ENCODE data around the gene TXNDC9.
"Not testable (repeated sequence)": the region's sequence is repeated elsewhere in the genome, so short reads cannot be mapped to it uniquely, and the experiment has no call there.

Gene TXNDC9, protein sequence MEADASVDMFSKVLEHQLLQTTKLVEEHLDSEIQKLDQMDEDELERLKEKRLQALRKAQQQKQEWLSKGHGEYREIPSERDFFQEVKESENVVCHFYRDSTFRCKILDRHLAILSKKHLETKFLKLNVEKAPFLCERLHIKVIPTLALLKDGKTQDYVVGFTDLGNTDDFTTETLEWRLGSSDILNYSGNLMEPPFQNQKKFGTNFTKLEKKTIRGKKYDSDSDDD

GRCh38 chr2:99335911-99336803, at the start of gene TXNDC9:
Gene TXNDC9, minus strand, starts transcription at chr2:99336333. Its CDS starts 3,123 bp downstream, at chr2:99333210.
- DNase-seq (ENCODE audit: low read depth), result peak; percentile 95

DNA sequence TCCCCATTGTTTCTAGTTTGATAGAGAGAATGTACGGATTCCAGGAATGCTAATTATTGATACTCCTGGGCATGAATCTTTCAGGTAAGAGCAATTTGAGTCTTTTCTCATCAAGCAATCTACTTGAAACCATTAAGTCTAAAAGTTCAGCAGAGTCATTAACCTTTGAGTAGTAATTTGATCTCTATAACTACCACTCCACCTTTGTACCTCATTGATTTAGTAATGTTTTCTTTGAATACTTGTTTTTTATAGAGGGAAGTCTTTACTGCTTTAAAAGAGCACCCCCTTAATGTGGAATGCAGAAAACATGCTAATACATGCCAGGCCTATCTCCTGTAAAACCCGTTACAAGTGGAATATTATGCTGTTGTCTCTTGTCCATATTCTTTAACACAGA, 46.0 kb upstream of the TXNDC9 start:
- no peak for DNase-seq (ENCODE audit: low read depth)

GRCh38 chr2:99380376-99381010, 44.4 kb upstream of the TXNDC9 start:
- no peak for DNase-seq (ENCODE audit: low read depth)

- no peak for DNase-seq (ENCODE audit: low read depth)
Measured at GRCh38 chr2:99377879-99378278, 41.7 kb upstream of the TXNDC9 start.

GRCh38 chr2:99376254-99376864, 40.2 kb upstream of the TXNDC9 start:
- no peak for DNase-seq (ENCODE audit: low read depth)

GRCh38 chr2:99374747-99375146, 38.6 kb upstream of the TXNDC9 start:
- DNase-seq (ENCODE audit: low read depth), result no peak

- DNase-seq (ENCODE audit: low read depth), result no peak
Measured at GRCh38 chr2:99373144-99373543, 37.0 kb upstream of the TXNDC9 start.

DNA sequence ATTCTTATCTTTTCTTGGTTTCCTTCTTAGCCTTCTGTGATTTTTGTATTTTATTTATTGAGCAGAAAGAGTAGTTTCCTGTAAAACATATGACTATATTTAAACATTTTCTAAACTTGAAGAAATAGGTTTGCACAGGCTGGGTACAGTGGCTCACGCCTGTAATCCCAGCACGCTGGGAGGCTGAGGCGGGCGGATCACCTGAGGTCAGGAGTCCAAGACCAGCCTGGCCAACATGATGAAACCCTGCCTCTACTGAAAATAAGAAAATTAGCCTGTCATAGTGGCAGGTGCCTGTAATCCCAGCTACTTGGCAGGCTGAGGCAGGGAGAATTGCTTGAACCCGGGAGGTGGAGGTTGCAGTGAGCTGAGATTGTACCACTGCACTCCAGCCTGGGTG, 32.7 kb upstream of the TXNDC9 start:
- DNase-seq (ENCODE audit: low read depth), result not testable (repeated sequence)

GRCh38 chr2:99365661-99366060, 29.5 kb upstream of the TXNDC9 start:
- DNase-seq (ENCODE audit: low read depth), result no peak

GRCh38 chr2:99356853-99357252, 20.7 kb upstream of the TXNDC9 start:
- DNase-seq (ENCODE audit: low read depth), result no peak

DNA sequence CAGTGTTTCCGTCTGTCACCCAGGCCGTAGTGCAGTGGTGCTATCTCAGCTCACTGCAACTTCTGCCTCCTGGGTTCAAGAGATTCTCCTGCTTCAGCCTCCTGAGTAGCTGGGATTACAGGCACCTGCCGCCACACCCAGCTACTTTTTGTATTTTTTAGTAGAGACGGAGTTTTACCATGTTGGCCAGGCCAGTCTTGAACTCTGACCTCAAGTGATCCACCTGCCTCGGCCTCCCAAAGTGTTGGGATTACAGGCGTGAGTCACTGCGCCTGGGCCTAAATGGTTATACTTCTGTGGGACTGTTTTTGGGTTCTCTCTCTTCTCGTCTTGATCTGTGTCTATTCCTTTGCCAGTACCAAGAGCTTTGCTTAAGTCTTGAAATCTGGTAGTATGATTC, 18.7 kb upstream of the TXNDC9 start:
- not testable (repeated sequence) for DNase-seq (ENCODE audit: low read depth)

DNA sequence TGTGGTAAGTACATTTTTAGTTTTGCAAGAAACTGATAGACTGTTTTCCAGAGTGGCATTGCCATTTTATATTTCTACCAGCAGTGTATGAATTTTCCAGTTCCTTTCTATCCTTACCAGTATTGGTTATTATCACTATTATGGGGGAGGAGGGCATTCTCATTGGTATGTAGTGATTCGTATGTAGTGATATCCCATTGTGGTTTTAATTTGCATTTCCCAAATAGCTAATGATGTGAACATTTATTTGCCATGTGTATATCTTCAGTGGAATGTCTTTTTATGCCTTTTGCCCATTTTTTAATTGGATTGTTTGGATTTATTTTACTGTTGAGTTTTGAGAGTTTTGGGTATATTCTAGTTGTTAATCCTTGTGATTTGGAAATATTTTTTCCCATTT, 17.9 kb upstream of the TXNDC9 start:
- DNase-seq (ENCODE audit: low read depth), result no peak

DNA sequence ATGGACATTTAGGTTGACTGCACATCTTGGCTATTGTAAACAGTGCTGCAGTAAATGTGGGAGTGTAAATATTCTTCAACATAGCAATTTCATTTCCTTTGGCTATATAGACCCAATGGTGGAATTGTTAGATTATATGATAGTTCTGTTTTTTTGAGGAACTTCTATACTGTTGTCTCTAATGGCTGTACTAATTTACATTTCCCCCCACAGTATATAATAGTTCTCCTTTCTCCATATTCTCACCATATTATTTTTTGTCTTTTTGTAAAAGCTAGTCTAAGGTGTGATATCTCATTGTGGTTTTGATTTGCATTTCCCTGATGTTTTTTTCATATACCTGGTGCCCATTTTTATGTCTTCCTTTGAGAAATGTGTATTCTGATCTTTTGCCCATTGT, 14.1 kb upstream of the TXNDC9 start:
- no peak for DNase-seq (ENCODE audit: low read depth)

DNA sequence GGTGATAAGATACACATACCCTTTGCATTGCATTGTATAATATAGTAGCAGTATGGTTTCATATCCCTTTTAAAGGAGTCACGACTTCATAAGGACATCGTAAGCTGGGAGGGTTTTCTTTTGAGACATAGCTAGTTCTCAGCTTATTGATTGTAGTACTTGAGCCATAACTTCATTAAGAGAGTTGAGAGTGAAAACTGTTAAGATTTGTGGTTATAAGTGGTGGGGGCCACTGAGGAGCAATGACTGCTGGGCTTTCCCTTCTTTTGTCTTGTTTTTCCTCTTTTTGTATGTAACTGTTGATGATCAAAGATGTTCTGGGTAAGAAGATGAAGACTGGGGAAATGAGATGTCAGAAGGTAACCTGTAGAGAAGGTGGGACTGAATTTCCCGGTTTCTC, 12.0 kb upstream of the TXNDC9 start:
- no peak for DNase-seq (ENCODE audit: low read depth)

DNA sequence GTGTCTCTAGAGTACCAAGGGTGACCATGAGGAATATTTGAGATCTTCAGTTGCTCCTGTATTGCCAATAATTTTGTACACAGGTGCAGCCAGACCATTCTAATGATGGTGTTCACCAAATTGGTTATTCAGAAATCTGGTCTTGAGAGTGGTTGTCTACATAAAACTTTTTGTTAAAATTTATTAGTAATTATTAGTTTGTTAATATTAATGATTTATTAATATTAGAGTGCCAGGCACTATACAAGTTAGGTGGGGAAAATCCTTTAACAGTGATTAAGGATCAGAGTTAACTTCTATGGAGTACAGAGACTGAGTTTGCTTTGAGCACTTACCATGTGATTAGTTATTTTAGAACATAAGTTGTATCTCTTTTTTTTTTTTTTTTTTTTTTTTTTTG, 10.1 kb upstream of the TXNDC9 start:
- no peak for DNase-seq (ENCODE audit: low read depth)

GRCh38 chr2:99345446-99345845, 9.3 kb upstream of the TXNDC9 start:
- not testable (repeated sequence) for DNase-seq (ENCODE audit: low read depth)

DNA sequence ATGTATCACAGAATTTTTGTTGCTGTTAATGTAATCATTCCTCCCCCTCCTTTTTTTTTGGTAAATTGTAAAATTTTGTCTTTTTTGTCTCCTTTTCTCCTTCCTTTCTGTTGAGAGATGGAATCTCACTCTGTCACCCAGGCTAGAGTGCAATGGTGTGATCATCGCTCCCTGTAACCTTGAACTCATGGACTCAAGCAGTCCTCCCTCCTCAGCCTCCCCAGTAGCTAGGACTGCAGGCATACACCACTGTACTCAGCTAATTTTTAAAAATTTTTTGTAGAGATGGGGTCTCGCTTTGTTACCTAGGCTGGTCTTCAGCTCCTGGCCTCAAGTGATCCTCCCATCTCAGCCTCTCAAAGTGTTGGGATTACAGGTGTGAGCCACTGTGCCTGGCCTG, 6.4 kb upstream of the TXNDC9 start:
- DNase-seq (ENCODE audit: low read depth), result no peak

GRCh38 chr2:99340669-99341236, 4.6 kb upstream of the TXNDC9 start:
- DNase-seq (ENCODE audit: low read depth), result no peak

DNA sequence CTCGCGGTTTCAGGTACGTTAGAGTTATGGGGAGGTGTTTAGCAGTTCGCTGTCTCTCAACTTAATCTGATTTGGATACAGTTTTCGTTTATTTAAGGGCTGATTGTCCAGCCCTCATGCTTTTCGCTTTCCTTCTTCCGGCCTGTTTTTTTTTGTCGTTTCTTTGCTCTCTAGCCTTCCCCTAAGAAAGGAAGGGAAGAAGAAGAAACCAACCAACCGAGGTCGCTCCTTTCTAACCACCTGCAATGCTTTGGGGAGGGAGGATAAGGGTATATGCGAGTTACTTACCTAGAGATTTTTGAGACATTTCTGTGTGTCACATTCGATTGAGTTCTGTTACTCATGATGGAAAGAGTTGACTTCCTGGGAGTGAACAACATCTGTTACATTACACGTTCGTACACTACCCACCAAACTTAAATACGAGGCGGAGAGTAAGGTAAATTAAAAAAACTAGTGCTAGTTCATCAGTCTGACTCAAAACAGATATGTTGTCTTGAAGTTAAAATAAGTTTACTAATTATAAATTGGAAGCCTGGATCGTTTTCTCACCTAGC, 2.0 kb upstream of the TXNDC9 start:
- no peak for DNase-seq (ENCODE audit: low read depth)

DNA sequence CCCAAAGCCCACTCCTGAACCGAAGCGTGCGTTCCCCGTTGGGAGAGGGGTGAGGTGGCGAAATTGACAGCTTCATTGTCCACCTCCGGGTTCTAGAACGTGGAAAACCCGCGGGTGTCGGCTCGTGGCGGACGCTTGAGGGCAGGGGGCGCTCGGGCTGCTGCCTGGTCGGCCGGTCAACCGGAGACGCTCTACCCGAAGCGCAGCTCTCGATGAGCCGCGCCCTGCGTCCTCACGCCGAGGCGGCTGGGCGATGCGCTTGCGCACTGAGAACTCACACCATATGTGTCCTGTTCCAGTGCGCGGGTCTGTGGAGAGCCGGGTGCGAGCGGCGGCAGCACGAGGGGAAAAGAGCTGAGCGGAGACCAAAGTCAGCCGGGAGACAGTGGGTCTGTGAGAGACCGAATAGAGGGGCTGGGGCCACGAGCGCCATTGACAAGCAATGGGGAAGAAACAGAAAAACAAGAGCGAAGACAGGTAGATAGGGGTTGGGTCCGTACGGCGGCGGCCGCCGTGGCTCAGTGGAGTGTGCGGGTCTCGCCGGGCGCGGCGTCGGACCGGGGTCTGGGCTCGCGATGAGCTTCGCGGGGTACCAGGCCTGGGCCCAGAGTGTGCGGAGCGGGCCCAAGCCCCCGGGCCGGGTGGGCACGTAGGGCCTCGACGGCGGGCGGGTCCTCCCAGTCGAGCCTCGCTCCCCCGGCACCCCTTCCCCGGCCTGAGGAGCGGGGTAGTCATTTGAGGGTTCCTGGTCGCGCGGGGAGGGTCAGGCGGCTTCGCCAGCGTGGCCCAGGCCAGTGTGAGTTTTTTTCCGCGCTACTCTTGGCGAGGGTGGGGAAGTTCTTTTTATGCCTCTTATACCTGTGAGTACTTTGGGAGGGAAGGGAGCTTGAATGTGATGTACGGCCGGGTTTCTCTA, 1.2 kb upstream of the TXNDC9 start, which contains the start of gene EIF5B:
Gene EIF5B, plus strand, starts transcription at position 277 of the 916 bp plus-strand sequence. Its CDS starts 166 bp downstream, at position 443.
- DNase-seq (ENCODE audit: low read depth), result peak; percentile 90

DNA sequence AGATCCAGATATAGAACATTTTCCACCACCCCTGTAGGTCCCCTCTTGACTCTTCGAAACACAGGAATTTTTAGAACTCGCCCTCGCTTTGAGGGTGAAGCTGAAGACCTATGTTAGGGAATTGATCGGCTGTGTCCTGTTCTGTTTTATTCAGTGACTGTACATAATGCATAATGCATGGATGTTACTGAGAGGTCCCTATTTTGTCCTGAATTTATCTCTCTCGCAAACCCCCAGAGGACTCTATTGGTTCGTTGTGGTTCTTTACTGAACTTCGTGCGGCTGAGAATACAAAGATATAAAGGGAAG, 625 bp upstream of the TXNDC9 start:
- no peak for DNase-seq (ENCODE audit: low read depth)
